ENCODE results near the gene RNU1-2. TPM values are rescaled to one million over a fixed set of nuclear protein-coding genes. Genes with fewer than 3 reads are reported as not detected.
"Not testable (repeated sequence)": the region's sequence is repeated elsewhere in the genome, so short reads cannot be mapped to it uniquely, and the experiment has no call there.

RNU1-2 gene
- total RNA-seq, 1 experiment from 2014 or later = 2,051 TPM

DNA sequence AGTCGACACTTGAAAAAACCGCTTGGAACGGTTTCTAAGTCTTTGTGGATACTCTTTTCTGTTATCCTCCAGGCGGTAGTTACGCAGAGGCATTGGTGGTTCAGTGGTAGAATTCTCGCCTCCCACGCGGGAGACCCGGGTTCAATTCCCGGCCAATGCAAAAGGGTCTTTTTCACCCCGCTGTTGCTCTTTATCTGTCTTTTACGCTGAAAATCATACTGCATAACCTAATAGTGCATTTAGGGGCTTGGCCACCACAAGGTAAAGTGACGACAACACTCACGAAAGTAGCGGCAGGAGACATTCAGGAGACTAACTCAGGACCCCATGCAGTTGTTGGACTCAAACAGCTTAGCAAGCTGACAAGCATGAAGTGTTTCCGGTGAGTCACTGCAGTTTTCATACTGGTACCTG, 33.9 kb upstream of the RNU1-2 start:
- H2BK5ac ChIP-seq (ENCODE audit: insufficient read length, low read length); H3K27ac Mint-ChIP-seq; H3K36me3 Mint-ChIP-seq (ENCODE audit: insufficient read depth in 1 of 3, low read depth in 3 of 3); H2AK5ac ChIP-seq (ENCODE audit: insufficient read length, low read length); H3K4me1 Mint-ChIP-seq; H3K27me3 Mint-ChIP-seq (ENCODE audit: low read depth); H3K79me2 ChIP-seq (ENCODE audit: insufficient read depth, low read length); H3K79me1 ChIP-seq (ENCODE audit: insufficient read depth, low read depth, low read length, poor library complexity, severe bottlenecking); H4K5ac ChIP-seq (ENCODE audit: insufficient read length, low read depth, low read length); H3K18ac ChIP-seq (ENCODE audit: insufficient read length, low read depth, low read length); H2BK15ac ChIP-seq (ENCODE audit: low read depth, low read length); H2BK120ac ChIP-seq (ENCODE audit: low read depth, low read length, poor library complexity, severe bottlenecking); H3K14ac ChIP-seq (ENCODE audit: insufficient read depth, low read length); H3T11ph ChIP-seq (ENCODE audit: low read length); H3K4me2 ChIP-seq (ENCODE audit: insufficient read depth, insufficient read length, low read length); H3K9me3 ChIP-seq (ENCODE audit: control insufficient read depth, low read depth, low read length); H4K20me1 ChIP-seq (ENCODE audit: control insufficient read depth, insufficient read depth, insufficient read length); H3K27ac ChIP-seq (ENCODE audit: insufficient read length, low read depth, low read length); H3K9ac ChIP-seq (ENCODE audit: extremely low read depth, insufficient read length, low read length); H2BK12ac ChIP-seq (ENCODE audit: insufficient read length, low read depth, low read length); H4K8ac ChIP-seq (replicated peaks; ENCODE audit: insufficient read length, low read depth, low read length); H3K56ac ChIP-seq (ENCODE audit: insufficient read length, low read depth, low read length); H2AFZ ChIP-seq (ENCODE audit: low read length); H3K23me2 ChIP-seq (ENCODE audit: insufficient read length, low read depth, low read length, poor library complexity, severe bottlenecking); H3K23ac ChIP-seq (ENCODE audit: insufficient read length, low read depth, low read length); H4K91ac ChIP-seq (ENCODE audit: insufficient read length, low read depth, low read length); H3K4ac ChIP-seq (ENCODE audit: low read depth, low read length); H2BK20ac ChIP-seq (ENCODE audit: low read depth, low read length, poor library complexity, severe bottlenecking); H3K9me3 Mint-ChIP-seq; H3K27me3 ChIP-seq (ENCODE audit: insufficient read depth, low read length); H3K4me1 ChIP-seq (ENCODE audit: insufficient read depth, low read length): not testable (repeated sequence)
- no CpG with 5 or more reads among the region's 16 CpGs for WGBS (ENCODE audit: extremely low coverage, insufficient read length, low lambda C conversion rate)
- peak overlapping the region in 1 of 2 experiments; percentile 32; a peak in 1 of 5 replicates for H3K4me3 Mint-ChIP-seq
- peak; percentile 66 for DNase-seq

DNA sequence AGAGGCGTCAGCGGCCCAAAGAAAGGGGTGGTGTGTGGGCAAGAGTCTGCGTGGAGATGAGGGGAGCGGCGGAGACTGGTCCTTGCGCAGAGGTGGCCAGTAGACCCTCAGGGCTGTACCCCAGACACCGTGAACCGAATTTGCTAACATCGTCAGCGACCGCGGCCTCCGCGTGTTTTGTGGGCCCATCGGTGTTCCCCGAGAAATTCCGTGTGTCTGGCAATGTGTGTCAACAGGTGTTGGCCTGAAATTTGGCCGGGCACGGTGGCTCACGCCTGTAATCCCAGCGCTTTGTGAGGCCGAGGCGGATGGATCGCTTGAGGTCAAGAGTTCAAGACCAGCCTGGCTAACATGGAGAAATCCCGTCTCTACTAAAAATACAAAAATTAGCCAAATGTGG, 33.4 kb upstream of the RNU1-2 start:
- H2BK5ac ChIP-seq (ENCODE audit: insufficient read length, low read length); H3T11ph ChIP-seq (ENCODE audit: low read length); H3K27ac Mint-ChIP-seq; H4K20me1 ChIP-seq (ENCODE audit: control insufficient read depth, insufficient read depth, insufficient read length); H2BK20ac ChIP-seq (ENCODE audit: low read depth, low read length, poor library complexity, severe bottlenecking); H3K9me3 ChIP-seq (ENCODE audit: control insufficient read depth, low read depth, low read length); H3K9me3 Mint-ChIP-seq; H3K27me3 Mint-ChIP-seq (ENCODE audit: low read depth); H3K36me3 Mint-ChIP-seq (ENCODE audit: insufficient read depth in 1 of 3, low read depth in 3 of 3); H3K79me1 ChIP-seq (ENCODE audit: insufficient read depth, low read depth, low read length, poor library complexity, severe bottlenecking); H3K14ac ChIP-seq (ENCODE audit: insufficient read depth, low read length); H2BK12ac ChIP-seq (ENCODE audit: insufficient read length, low read depth, low read length); H3K4me3 Mint-ChIP-seq; H3K9ac ChIP-seq (ENCODE audit: extremely low read depth, insufficient read length, low read length); H3K4me1 ChIP-seq (ENCODE audit: insufficient read depth, low read length); H3K27ac ChIP-seq (ENCODE audit: insufficient read length, low read depth, low read length); H3K27me3 ChIP-seq (ENCODE audit: insufficient read depth, low read length); H3K4me2 ChIP-seq (ENCODE audit: insufficient read depth, insufficient read length, low read length); H3K56ac ChIP-seq (ENCODE audit: insufficient read length, low read depth, low read length); H3K4ac ChIP-seq (ENCODE audit: low read depth, low read length); H3K23me2 ChIP-seq (ENCODE audit: insufficient read length, low read depth, low read length, poor library complexity, severe bottlenecking); H2AFZ ChIP-seq (ENCODE audit: low read length); H4K8ac ChIP-seq (replicated peaks; ENCODE audit: insufficient read length, low read depth, low read length); H3K23ac ChIP-seq (ENCODE audit: insufficient read length, low read depth, low read length); DNase-seq; H2BK120ac ChIP-seq (ENCODE audit: low read depth, low read length, poor library complexity, severe bottlenecking); H2BK15ac ChIP-seq (ENCODE audit: low read depth, low read length); H3K79me2 ChIP-seq (ENCODE audit: insufficient read depth, low read length); H4K5ac ChIP-seq (ENCODE audit: insufficient read length, low read depth, low read length); H3K18ac ChIP-seq (ENCODE audit: insufficient read length, low read depth, low read length); H4K91ac ChIP-seq (ENCODE audit: insufficient read length, low read depth, low read length); H2AK5ac ChIP-seq (ENCODE audit: insufficient read length, low read length): not testable (repeated sequence)
- WGBS (ENCODE audit: extremely low coverage, insufficient read length, low lambda C conversion rate) = no CpG with 5 or more reads among the region's 25 CpGs
- H3K4me1 Mint-ChIP-seq = peaks cover 10 to 11% of the 10 kb centered on the region in 2 experiments
